NK-92 (cell line): ENCODE data around the gene DMXL1.

Experiments used
- DNase-seq: peaks from one replicate; lab custom pipeline; 2025; ENCODE audit not compliant: unreplicated experiment; lab: John Stamatoyannopoulos, UW

The DMXL1 gene

GRCh38 chr5:119268387-119269060, 197.6 kb downstream of the DMXL1 start:
- DNase-seq, result peak; percentile 59

GRCh38 chr5:119269061-119269944, 198.4 kb downstream of the DMXL1 start:
- DNase-seq, result no peak

GRCh38 chr5:119270121-119270565, 199.3 kb downstream of the DMXL1 start:
- DNase-seq, result no peak

- no peak for DNase-seq
Observed at GRCh38 chr5:119270960-119271757, 200.3 kb downstream of the DMXL1 start.

GRCh38 chr5:119271758-119272730, 201.2 kb downstream of the DMXL1 start:
- DNase-seq, result no peak

GRCh38 chr5:119273391-119273839, 202.5 kb downstream of the DMXL1 start:
- DNase-seq, result no peak

- no peak for DNase-seq
Observed at GRCh38 chr5:119274030-119274766, 203.3 kb downstream of the DMXL1 start.

GRCh38 chr5:119274767-119275130, 203.9 kb downstream of the DMXL1 start:
- DNase-seq, result no peak

- no peak for DNase-seq
Observed at GRCh38 chr5:119275146-119275545, 204.3 kb downstream of the DMXL1 start.

GRCh38 chr5:119275601-119276173, 204.8 kb downstream of the DMXL1 start:
- DNase-seq, result no peak

GRCh38 chr5:119276978-119277377, 206.1 kb downstream of the DMXL1 start:
- DNase-seq, result no peak

GRCh38 chr5:119279093-119279492, 208.2 kb downstream of the DMXL1 start:
- no peak for DNase-seq

- no peak for DNase-seq
Observed at GRCh38 chr5:119280380-119280779, 209.5 kb downstream of the DMXL1 start.

- DNase-seq, result no peak
Observed at GRCh38 chr5:119282628-119283027, 211.7 kb downstream of the DMXL1 start.

- DNase-seq, result no peak
Observed at GRCh38 chr5:119284031-119284430, 213.1 kb downstream of the DMXL1 start.

GRCh38 chr5:119285070-119285916, 214.4 kb downstream of the DMXL1 start:
- DNase-seq, result no peak

- no peak for DNase-seq
Observed at GRCh38 chr5:119286511-119287488, 215.9 kb downstream of the DMXL1 start.
